Body of pancreas (tissue), 4 donors: Measurements from ENCODE around the gene ANKH.

Experiments
- CTCF ChIP-seq, 7 experiments: fragments of 450-650 bp in 4 of 7; fragments of 200-600 bp in 3 of 7; sonication (generic) in 3 of 7; IDR thresholded peaks; one replicate each; pipeline ENCODE4 v1.5.1; 2016 to 2019; ENCODE audit warnings: antibody characterized with exemption in 7 of 7
- POLR2A ChIP-seq, 3 donors: fragments of 450-650 bp; IDR thresholded peaks; one replicate each; pipeline ENCODE4 v1.6.1; 2016; ENCODE audit warnings: antibody characterized with exemption in 3 of 3, mild to moderate bottlenecking in 2 of 3

DNA sequence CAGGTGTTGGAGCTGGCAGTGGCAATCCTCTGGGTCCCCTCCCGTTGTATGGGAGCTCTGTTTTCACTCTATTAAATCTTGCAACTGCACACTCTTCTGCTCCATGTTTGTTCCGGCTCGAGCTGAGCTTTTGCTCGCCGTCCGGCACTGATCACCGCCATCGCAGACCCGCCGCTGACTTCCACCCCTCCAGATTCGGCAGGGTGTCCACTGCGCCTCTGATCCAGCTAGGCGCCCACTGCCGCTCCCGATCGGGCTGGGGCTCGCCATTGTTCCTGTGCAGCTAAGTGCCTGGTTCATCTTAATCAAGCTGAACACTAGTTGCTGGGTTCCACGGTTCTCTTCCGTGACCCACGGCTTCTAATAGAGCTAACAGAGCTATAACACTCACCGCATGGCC is 23.2 kb downstream of the ANKH start:
- TF ChIP-seq CTCF (IDR thresholded peaks at IDR 0.05): no peak
- TF ChIP-seq POLR2A (IDR thresholded peaks at IDR 0.05): no peak
